Right atrium auricular region (tissue), 2 donors: ENCODE data around the gene ANKFN1. TPM values are rescaled to one million over a fixed set of nuclear protein-coding genes. Genes with fewer than 3 reads are reported as not detected.
"Not testable (repeated sequence)": the region's sequence is repeated elsewhere in the genome, so short reads cannot be mapped to it uniquely, and the experiment has no call there.

Experiments used
- DNase-seq: peaks from one replicate; pipeline ENCODE4 v3.0.0-alpha.2; 2019; ENCODE audit warnings: low spot score
- H3K27ac ChIP-seq, 2 donors: fragments of 200-600 bp; sonication (generic); 1 replicate in 1 of 2; 2 replicates in 1 of 2; pipeline ENCODE4 v1.5.1; 2016 to 2019
- H3K27me3 ChIP-seq, 2 donors: fragments of 200-600 bp; sonication (generic); one replicate each; pipeline versions ENCODE4 v1.5.1 to v1.6.0; 2017 to 2019
- H3K36me3 ChIP-seq: fragments of 200-600 bp; sonication (generic); one replicate; pipeline ENCODE4 v1.5.1; 2016
- H3K4me1 ChIP-seq, 2 donors: fragments of 200-600 bp; sonication (generic); one replicate each; pipeline versions ENCODE4 v1.5.1 to v1.6.0; 2017 to 2019
- H3K4me3 ChIP-seq, 2 donors: fragments of 200-600 bp; sonication (generic); 1 replicate in 1 of 2; 2 replicates in 1 of 2; pipeline ENCODE4 v1.5.1; 2017 to 2019; ENCODE audit warnings: mild to moderate bottlenecking in 1 of 2, moderate library complexity in 1 of 2
- H3K9me3 ChIP-seq, 2 donors: fragments of 200-600 bp; sonication (generic); one replicate each; pipeline ENCODE4 v1.5.1; 2019
- CTCF ChIP-seq, 2 donors: fragments of 200-600 bp; sonication (generic); IDR thresholded peaks; one replicate each; pipeline ENCODE4 v1.5.1; 2019; ENCODE audit warnings: antibody characterized with exemption in 2 of 2
- total RNA-seq, 2 donors: library from RNA; depleted of rRNA; stranded (reverse); fragments of >200 nt; gene quantifications; one replicate each; pipeline ENCODE4 v1.1.0, GENCODE V29; 2016

Gene ANKFN1
- total RNA-seq, 2 donors from 2014 or later = 0.67 TPM; not detected in 1

GRCh38 chr17:56407086-56407485 is 253.8 kb downstream of the ANKFN1 start:
- H3K36me3 ChIP-seq = no peaks in the 10 kb centered on the region
- H3K4me3 ChIP-seq = no peak overlapping the region
- peaks cover 0 to 12% of the 10 kb centered on the region in 2 donors for H3K9me3 ChIP-seq
- H3K27me3 ChIP-seq = no peaks in the 10 kb centered on the region
- no peaks in the 10 kb centered on the region for H3K4me1 ChIP-seq
- no peak for TF ChIP-seq CTCF (IDR thresholded peaks at IDR 0.05)
- H3K27ac ChIP-seq = no peak overlapping the region
- no peak for DNase-seq

- not testable (repeated sequence) for H3K27ac ChIP-seq, H3K4me1 ChIP-seq, H3K27me3 ChIP-seq, H3K36me3 ChIP-seq, H3K4me3 ChIP-seq, DNase-seq
- H3K9me3 ChIP-seq = peaks cover 0 to 24% of the 10 kb centered on the region in 2 donors
These were observed 259.1 kb downstream of the ANKFN1 start for GRCh38 chr17:56412356-56412755.

GRCh38 chr17:56416682-56417351 is 263.5 kb downstream of the ANKFN1 start:
- Histone ChIP-seq H3K9me3 (peaks cover 0 to 21% of the 10 kb centered on the region in 2 donors), H3K27me3 (no peaks in the 10 kb centered on the region), H3K36me3 (no peaks in the 10 kb centered on the region), H3K27ac (no peak overlapping the region), H3K4me1 (no peaks in the 10 kb centered on the region), H3K4me3 (no peak overlapping the region)
- no peak for DNase-seq
- TF ChIP-seq CTCF (IDR thresholded peaks at IDR 0.05) = no peak

GRCh38 chr17:56424005-56424404 is 270.7 kb downstream of the ANKFN1 start:
- no peak for DNase-seq
- no peaks in the 10 kb centered on the region for H3K27me3 ChIP-seq
- TF ChIP-seq CTCF (IDR thresholded peaks at IDR 0.05) = no peak
- H3K27ac ChIP-seq = no peak overlapping the region
- H3K4me1 ChIP-seq = no peaks in the 10 kb centered on the region
- no peaks in the 10 kb centered on the region for H3K36me3 ChIP-seq
- no peaks in the 10 kb centered on the region for H3K9me3 ChIP-seq
- H3K4me3 ChIP-seq = no peak overlapping the region

- no peak for TF ChIP-seq CTCF (IDR thresholded peaks at IDR 0.05)
- DNase-seq = no peak
- Histone ChIP-seq H3K4me3 (no peak overlapping the region), H3K9me3 (no peaks in the 10 kb centered on the region), H3K4me1 (no peaks in the 10 kb centered on the region), H3K27me3 (no peaks in the 10 kb centered on the region), H3K27ac (no peak overlapping the region), H3K36me3 (no peaks in the 10 kb centered on the region)
These were observed 271.3 kb downstream of the ANKFN1 start for GRCh38 chr17:56424543-56425044.

- Histone ChIP-seq H3K27ac (no peak overlapping the region), H3K9me3 (no peaks in the 10 kb centered on the region), H3K36me3 (no peaks in the 10 kb centered on the region), H3K4me3 (no peak overlapping the region), H3K27me3 (no peaks in the 10 kb centered on the region), H3K4me1 (no peaks in the 10 kb centered on the region)
- TF ChIP-seq CTCF (IDR thresholded peaks at IDR 0.05) = no peak
- DNase-seq = no peak
These were observed 272.2 kb downstream of the ANKFN1 start for GRCh38 chr17:56425483-56425882.
